ENCODE measurements around the gene ENO2. TPM values are rescaled to one million over a fixed set of nuclear protein-coding genes. Genes with fewer than 3 reads are reported as not detected.

ENO2 gene
- total RNA-seq, 4 donors from 2014 or later = 3.4 to 6.2 (median 5.6) TPM

DNA sequence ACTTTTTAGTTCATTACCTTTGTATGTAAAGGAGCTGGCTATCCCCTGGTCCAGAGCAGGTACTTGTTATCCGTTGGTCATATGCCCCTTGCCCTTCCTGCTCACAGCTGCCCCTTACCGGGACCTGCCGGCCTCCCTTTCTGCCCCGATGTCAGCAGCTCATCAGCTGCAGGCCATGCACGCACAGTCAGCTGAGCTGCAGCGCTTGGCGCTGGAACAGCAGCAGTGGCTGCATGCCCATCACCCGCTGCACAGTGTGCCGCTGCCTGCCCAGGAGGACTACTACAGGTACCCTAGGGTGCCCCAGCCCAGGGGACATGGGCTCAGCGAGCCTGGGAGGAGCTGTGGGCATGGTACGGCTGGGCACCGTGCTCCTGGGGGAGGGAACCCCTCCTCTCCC lies 26.9 kb downstream of the ENO2 start:
- TF ChIP-seq, protein P1, sequence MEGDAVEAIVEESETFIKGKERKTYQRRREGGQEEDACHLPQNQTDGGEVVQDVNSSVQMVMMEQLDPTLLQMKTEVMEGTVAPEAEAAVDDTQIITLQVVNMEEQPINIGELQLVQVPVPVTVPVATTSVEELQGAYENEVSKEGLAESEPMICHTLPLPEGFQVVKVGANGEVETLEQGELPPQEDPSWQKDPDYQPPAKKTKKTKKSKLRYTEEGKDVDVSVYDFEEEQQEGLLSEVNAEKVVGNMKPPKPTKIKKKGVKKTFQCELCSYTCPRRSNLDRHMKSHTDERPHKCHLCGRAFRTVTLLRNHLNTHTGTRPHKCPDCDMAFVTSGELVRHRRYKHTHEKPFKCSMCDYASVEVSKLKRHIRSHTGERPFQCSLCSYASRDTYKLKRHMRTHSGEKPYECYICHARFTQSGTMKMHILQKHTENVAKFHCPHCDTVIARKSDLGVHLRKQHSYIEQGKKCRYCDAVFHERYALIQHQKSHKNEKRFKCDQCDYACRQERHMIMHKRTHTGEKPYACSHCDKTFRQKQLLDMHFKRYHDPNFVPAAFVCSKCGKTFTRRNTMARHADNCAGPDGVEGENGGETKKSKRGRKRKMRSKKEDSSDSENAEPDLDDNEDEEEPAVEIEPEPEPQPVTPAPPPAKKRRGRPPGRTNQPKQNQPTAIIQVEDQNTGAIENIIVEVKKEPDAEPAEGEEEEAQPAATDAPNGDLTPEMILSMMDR (IDR thresholded peaks at IDR 0.05; ENCODE audit: low read depth) = no peak

DNA sequence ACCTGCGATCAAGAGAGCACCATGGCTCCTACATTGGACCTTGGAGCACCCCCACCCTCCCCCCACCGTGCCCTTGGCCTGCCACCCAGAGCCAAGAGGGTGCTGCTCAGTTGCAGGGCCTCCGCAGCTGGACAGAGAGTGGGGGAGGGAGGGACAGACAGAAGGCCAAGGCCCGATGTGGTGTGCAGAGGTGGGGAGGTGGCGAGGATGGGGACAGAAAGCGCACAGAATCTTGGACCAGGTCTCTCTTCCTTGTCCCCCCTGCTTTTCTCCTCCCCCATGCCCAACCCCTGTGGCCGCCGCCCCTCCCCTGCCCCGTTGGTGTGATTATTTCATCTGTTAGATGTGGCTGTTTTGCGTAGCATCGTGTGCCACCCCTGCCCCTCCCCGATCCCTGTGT lies 27.4 kb downstream of the ENO2 start:
- TF ChIP-seq, protein P1 (IDR thresholded peaks at IDR 0.05; ENCODE audit: low read depth) = no peak

DNA sequence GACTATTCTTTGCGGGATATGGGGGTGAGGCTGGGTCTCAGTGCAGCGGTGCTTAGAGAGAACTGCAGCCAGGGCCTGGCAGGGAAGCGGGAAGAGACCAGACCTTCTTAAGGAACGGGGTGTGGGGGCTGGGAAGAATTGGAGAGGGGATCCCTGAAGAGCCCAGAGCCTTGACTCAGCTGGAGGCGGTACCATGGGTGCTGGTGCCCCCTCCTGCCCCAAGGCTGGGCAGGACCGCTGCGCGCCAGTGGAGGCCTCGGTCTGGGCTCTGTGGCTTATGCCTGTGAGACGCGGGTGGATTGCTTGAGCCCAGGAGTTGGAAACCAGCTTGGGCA lies 27.9 kb downstream of the ENO2 start:
- TF ChIP-seq, protein P1 (IDR thresholded peaks at IDR 0.05; ENCODE audit: low read depth) = no peak

DNA sequence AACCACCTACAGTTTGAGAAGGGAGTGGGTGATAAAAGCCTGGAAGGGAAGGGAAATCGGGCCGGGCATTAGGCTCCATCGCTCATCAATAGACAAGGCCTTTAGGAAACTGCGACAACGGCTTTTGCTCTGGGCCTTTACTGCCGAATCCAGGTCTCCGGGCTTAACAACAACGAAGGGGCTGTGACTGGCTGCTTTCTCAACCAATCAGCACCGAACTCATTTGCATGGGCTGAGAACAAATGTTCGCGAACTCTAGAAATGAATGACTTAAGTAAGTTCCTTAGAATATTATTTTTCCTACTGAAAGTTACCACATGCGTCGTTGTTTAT lies 29.0 kb downstream of the ENO2 start:
- TF ChIP-seq, protein P1 (IDR thresholded peaks at IDR 0.05; ENCODE audit: low read depth) = no peak

DNA sequence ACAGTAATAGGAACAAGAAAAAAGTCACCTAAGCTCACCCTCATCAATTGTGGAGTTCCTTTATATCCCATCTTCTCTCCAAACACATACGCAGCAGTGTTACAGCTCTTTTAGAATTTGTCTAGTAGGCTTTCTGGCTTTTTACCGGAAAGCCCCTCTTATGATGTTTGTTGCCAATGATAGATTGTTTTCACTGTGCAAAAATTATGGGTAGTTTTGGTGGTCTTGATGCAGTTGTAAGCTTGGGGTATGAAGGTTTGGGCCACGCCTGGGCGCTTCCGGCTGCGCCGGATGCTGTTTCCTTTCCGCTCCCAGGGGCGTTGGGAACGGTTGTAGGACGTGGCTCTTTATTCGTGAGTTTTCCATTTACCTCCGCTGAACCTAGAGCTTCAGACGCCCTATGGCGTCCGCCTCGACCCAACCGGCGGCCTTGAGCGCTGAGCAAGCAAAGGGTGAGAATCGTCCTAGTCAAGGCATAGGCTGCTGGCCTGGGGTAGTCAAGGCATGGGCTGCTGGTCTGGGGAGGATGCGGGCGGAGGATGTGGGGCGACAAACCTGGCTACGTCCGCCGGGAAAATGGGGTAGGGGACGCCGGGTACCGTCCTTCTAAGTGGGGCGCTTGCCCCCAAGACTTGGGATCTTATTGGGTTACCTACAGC lies 29.5 kb downstream of the ENO2 start, which contains the start of the genes C12orf57 and RNU7-1:
TSS of gene C12orf57 (plus strand) at position 301 of the 659 bp plus-strand sequence. CDS start at position 401, 100 bp downstream.
TSS of gene RNU7-1 (plus strand) at position 95 of the 659 bp plus-strand sequence.
- TF ChIP-seq, protein P1 (IDR thresholded peaks at IDR 0.05; ENCODE audit: low read depth) = no peak

DNA sequence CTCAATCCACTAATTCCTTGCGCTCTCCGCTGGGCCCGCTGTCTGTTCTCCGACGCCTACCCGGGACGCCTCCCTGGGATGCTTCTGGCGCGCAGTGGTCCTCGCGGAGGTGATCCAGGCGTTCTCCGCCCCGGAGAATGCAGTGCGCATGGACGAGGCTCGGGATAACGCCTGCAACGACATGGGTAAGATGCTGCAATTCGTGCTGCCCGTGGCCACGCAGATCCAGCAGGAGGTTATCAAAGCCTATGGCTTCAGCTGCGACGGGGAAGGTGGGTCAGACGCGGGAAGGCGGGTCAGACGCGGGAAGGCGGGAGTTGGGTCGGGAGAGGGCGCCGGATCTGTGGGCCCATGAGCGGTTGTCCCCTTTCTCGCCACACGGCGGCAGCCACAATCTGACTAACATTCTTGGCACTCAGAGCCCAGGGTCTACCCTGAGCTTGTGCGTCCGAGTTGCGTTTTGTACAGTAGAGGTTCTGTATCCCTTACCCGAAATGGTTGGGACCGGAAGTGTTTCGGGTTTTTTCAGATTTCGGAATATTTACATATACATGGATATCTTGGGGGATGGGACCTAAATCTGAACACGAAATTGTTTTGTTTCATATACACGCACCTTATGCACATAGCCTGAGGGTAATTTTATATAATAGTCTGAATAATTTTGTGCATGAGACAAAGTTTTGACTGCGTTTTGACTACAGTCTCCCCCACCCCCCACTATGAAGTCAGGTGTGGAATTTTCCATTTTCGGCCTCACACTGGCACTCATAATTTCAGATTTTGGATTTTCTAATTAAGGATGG lies 30.2 kb downstream of the ENO2 start:
- TF ChIP-seq, protein P1 (IDR thresholded peaks at IDR 0.05; ENCODE audit: low read depth) = no peak

DNA sequence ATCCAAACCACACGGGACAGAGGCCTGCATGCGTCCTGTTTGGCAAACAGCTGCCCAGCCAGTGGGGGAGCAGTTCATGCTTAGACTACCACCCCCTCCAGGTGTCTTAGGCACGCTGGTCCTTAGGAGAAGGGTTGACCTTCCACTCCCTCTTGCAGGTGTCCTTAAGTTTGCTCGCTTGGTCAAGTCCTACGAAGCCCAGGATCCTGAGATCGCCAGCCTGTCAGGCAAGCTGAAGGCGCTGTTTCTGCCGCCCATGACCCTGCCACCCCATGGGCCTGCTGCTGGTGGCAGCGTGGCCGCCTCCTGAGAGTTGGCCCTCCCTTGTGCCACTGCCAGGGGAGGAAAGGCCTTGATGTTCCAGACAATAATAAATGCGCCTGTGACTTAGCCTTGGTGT lies 31.2 kb downstream of the ENO2 start:
- TF ChIP-seq, protein P1 (IDR thresholded peaks at IDR 0.05; ENCODE audit: low read depth) = no peak

All from subcutaneous adipose tissue (tissue), 4 donors.